Measurements from ENCODE around the gene CYB5B.

The CYB5B gene

DNA sequence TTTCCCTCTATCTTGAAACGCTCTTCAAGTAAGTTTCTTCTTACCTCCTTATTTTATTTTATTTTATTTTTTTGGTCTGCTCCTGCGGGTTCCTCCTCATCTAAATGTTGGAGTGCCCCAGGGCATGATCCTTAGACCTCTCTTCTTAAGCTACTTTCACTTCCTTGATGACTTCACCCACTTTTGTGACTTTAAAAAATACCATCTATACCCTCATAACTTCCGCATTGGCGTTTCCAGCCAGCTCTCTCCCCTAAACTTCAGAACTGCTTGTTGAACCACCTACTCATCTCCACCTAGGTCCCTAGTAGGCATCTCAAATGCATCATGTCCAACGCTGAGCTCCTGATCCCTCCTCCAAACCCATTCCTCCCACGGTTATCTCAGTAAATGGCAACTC is 89.9 kb downstream of the CYB5B start:
- TF ChIP-seq, protein P1, sequence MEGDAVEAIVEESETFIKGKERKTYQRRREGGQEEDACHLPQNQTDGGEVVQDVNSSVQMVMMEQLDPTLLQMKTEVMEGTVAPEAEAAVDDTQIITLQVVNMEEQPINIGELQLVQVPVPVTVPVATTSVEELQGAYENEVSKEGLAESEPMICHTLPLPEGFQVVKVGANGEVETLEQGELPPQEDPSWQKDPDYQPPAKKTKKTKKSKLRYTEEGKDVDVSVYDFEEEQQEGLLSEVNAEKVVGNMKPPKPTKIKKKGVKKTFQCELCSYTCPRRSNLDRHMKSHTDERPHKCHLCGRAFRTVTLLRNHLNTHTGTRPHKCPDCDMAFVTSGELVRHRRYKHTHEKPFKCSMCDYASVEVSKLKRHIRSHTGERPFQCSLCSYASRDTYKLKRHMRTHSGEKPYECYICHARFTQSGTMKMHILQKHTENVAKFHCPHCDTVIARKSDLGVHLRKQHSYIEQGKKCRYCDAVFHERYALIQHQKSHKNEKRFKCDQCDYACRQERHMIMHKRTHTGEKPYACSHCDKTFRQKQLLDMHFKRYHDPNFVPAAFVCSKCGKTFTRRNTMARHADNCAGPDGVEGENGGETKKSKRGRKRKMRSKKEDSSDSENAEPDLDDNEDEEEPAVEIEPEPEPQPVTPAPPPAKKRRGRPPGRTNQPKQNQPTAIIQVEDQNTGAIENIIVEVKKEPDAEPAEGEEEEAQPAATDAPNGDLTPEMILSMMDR (IDR thresholded peaks at IDR 0.05), result no peak
- H3K4me1 ChIP-seq (ENCODE audit: control insufficient read depth in 1 of 2, insufficient read depth in 1 of 2, low read depth in 1 of 2, low read length in 1 of 2), result peaks cover 0 to 9% of the 10 kb centered on the region in 2 experiments
- no peaks in the 10 kb centered on the region for H3K9me3 ChIP-seq
- H3K27me3 ChIP-seq, result no peaks in the 10 kb centered on the region
- H3K4me3 ChIP-seq (ENCODE audit: low read depth in 1 of 2, low read length in 1 of 2), result no peak overlapping the region
- no peak overlapping the region for H3K27ac ChIP-seq
- H3K36me3 ChIP-seq, result no peaks in the 10 kb centered on the region
